Activated T-cell treated with anti-CD3 and anti-CD28 coated beads for 48 hours (primary cell): Measurements from ENCODE around the gene AMHR2.
"Not testable (repeated sequence)": the region's sequence is repeated elsewhere in the genome, so short reads cannot be mapped to it uniquely, and the experiment has no call there.

Experiments used
- DNase-seq: peaks from one replicate; pipeline ENCODE4 v3.0.0-alpha.2; 2020; ENCODE audit warnings: low read depth

Gene AMHR2

DNA sequence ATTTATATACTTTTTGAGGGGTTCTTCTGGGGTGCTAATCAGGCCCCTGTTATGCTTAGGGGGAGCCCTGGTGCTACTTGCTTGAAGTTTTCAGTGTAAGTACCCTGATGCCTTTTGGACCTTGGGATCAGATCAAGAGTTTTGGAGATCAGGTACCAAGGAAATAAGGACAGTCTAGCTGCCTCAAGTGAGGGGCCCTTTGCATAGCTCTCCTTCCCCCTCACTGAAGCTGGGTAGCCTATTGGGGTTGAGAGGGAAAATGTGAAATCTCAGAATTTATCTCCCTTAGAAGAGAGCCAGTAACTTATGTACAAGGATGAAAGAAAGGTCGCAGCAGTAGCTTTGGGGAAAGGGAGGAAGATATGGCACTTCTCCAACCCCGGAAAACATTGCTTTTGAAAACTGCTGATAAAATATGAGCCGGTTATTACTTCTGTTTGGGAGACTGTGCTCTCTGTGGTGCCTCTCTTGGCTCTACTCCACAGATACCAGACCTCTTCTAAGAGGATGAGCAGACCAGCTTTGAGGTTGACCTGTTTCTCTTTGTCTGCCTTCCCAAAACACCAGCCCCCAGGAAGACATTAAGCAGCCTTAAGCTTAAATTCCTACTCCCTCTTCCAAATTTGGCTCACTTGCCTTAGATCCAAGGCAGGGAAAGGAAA lies 8.8 kb upstream of the AMHR2 start:
- no peak for DNase-seq

DNA sequence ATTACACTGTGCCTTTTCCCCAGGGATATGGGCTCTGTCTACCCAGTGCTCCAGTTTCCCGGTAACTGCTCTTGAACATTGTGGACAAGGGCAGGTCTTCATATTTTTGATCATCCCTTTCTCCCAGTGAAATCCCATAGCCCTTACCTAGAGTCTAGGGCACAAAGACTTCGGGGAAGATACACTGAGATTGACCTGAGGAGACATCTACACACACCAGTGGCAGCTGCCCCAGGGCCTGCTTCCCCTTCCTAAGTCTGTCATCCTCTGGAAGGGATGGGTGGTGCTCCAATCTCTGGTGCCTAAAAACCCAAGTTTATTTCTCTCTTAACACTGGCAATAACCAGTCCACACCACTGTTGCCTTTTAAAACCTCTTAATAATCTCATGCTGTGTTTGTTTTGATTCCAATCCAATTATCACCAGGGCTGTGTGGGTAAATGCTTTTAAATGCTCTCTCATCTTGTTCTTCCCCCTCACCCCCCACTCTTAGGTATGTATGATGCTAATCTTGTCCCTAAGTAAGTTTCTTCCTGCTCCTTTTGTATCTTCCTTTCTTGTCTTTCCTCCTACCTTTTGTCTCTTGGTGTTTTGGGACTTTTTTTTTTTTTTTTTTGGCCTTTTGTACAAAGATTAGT lies 7.8 kb upstream of the AMHR2 start:
- DNase-seq: not testable (repeated sequence)

DNA sequence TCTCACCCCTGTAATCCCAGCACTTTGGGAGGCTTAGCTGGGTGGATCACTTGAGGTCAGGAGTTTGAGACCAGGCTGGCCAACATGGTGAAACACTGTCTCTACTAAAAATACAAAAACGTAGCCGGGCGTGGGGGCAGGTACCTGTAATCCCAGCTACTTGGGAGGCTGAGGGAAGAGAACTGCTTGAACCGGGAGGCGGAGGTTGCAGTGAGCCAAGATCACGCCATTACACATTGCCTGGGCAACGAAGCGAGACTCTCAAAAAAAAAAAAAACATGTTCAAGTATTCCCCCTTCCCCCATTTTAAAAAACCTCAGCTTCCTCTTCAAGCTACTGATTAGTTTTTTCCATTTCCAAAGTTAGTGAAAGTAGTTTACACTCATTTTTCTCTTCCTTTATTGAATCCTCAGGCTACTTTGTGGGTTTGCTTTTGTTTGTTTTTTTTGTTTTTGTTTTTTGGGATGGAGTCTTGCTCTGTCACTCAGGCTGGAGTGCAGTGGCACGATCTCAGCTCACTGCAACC lies 6.3 kb upstream of the AMHR2 start:
- not testable (repeated sequence) for DNase-seq

DNA sequence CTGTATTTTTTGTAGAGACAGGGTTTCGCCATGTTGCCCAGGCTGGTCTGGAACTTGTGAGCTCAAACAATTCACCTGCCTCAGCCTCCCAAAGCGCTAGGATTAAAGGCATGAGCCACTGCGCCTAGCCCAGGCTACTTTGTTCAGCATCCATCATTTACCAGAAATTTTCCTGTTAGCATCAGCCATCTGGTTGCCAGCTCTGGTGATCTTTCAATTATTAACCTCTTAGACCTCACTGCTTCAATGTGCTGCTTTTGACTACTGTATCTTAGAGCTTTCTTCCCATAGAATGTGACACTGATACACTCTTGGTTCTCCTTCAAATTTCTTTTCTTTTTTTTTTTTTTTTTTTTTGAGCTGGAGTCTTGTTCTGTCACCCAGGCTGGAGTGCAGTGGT lies 5.4 kb upstream of the AMHR2 start:
- no peak for DNase-seq

DNA sequence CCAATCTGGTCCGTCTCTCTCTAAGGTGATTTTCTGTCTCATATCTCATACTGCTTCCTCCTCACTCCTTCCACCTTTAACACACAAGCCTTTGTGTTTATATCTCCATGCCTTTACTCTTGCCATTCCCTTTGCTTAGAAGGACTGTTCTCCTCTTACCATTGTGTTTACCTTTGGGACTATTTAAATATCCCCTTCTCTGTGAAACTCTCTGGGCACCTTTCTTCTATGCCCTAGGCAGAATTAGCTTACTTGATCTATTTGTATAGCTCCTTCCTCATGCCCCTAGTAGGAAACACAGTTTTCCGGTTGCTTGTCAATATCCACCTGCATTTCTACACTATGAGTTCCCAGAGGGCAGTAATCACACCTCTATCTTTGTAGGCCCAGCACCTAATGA lies 3.9 kb upstream of the AMHR2 start:
- DNase-seq: no peak

DNA sequence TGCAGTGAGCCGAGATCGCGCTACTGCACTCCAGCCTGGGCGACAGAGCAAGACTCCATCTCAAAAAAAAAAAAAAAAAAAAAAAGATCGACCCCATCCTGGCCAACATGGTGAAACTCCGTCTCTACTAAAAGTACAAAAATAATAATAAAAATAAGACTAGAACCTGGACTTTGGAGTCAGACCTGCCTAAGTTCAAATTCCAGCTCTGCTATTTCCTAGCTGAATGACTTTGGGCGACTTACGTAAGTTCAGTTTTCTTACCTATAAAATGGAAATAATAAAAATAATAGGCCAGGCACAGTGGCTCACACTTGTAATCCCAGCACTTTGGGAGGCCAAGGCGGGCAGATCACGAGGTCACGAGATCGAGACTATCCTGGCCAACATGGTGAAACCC lies 1.4 kb upstream of the AMHR2 start:
- DNase-seq: not testable (repeated sequence)

DNA sequence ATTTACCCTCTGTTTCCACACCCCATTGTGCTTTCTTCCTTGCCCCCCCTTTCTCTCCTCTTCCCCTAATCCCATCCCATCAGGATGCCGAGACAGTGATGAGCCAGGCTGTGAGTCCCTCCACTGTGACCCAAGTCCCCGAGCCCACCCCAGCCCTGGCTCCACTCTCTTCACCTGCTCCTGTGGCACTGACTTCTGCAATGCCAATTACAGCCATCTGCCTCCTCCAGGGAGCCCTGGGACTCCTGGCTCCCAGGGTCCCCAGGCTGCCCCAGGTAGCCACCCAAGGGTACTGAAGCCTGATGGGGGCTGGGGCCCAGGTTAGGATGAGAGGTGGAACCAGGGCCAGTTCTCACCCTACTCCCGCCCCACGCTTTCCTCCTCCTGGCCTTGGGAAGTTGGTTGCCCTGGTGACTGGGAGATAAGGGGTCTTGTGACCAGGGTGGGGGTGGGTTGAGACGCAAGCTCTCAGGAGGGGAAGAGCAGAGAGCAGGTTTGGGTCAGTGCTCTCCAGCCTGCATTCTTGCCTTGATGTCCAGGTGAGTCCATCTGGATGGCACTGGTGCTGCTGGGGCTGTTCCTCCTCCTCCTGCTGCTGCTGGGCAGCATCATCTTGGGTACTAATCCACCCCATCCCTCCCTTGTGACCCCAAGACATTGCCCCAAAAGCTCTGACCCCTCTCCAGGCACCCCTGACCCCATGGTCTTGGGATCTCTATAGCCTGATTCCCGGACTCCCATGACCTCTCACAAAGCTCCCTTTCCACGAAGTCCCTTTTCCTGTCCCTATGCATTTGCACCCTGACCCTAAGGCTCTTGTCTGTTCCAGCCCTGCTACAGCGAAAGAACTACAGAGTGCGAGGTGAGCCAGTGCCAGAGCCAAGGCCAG lies 1.2 kb downstream of the AMHR2 start:
- no peak for DNase-seq

DNA sequence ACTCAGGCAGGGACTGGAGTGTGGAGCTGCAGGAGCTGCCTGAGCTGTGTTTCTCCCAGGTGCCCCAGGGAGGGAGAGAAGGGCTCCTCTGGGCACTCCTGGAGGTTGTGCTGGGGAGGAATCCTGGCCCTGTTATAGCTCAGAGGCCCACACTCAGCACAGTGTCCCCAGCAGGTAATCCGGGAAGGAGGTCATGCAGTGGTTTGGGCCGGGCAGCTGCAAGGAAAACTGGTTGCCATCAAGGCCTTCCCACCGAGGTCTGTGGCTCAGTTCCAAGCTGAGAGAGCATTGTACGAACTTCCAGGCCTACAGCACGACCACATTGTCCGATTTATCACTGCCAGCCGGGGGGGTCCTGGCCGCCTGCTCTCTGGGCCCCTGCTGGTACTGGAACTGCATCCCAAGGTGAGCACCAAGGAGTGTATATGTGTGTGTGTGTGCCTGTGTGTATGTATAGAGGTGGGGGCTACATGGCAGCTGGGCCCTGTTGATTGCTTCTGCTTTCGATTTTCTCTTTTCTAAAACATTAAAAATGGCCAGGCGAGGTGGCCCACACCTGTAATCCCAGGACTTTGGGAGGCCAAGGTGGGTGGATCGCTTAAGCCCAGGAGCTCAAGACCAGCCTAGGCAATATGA lies 2.0 kb downstream of the AMHR2 start:
- no peak for DNase-seq

DNA sequence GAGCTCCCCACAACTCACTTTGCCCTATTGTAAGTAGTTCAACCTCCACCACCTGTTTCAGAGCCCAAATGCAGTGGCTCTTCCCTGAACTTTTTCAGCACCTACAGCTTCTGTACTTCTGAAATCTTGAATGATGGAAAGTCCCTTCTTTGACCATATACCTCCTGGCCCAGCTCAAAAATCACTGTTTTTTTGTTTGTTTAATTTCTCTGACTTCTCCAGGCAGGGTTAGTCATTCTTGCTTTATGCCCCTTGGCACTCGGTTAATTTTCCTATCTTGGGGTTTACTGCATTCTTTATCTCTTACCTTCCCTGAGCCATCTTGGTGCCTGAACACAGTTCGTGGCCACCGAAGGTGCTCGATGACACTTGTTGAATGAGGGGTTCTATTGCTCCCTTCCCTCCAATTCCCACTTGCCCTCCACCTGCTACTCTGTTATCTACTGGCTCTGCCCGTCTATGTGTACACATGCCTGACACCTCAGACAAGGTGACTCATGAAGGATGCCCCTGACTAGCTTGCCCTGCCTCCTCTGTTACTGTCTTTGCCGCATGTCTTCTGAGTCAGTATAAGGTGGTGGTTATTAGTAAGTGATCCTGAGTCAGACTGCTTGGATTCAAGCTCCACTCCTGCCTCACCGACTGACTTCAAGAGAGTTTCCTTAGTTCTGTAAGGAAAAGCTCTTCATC lies 4.4 kb downstream of the AMHR2 start:
- peak; percentile 31 for DNase-seq

DNA sequence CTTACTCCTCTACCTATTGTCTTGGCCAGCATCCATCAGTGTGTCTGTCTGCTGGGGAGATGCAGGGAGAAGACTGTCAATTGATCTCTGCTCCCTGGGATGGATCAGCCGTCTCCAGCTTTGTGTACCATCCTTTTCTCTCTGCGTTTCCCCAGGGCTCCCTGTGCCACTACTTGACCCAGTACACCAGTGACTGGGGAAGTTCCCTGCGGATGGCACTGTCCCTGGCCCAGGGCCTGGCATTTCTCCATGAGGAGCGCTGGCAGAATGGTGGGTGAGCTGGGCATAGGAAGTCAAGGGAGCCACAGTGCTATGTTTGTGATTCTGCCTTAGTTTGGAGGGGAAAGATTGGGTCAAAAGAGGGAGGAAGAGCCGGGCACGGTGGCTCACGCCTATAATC lies 5.1 kb downstream of the AMHR2 start:
- no peak for DNase-seq

DNA sequence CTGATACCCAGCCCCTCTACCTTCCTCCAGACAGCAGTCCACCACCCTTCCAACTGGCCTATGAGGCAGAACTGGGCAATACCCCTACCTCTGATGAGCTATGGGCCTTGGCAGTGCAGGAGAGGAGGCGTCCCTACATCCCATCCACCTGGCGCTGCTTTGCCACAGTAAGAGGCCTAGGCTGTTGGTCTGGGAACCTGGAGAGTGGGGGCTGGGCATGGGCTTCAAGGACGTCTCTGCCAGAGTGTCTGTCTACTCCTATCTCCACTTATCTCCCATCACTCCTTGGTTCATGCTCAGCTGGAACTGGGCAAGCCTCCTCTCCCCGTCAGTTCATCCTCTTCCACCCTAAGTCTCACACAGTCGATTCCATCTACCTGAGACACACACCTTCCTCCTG lies 6.5 kb downstream of the AMHR2 start:
- DNase-seq: no peak

DNA sequence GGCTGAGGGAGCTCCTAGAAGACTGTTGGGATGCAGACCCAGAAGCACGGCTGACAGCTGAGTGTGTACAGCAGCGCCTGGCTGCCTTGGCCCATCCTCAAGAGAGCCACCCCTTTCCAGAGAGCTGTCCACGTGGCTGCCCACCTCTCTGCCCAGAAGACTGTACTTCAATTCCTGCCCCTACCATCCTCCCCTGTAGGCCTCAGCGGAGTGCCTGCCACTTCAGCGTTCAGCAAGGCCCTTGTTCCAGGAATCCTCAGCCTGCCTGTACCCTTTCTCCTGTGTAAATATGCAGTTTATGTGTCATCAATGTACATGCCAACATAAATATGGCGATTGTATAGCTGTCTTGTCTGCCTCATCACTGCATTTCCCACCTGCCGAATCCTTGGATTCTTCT lies 7.5 kb downstream of the AMHR2 start:
- no peak for DNase-seq

DNA sequence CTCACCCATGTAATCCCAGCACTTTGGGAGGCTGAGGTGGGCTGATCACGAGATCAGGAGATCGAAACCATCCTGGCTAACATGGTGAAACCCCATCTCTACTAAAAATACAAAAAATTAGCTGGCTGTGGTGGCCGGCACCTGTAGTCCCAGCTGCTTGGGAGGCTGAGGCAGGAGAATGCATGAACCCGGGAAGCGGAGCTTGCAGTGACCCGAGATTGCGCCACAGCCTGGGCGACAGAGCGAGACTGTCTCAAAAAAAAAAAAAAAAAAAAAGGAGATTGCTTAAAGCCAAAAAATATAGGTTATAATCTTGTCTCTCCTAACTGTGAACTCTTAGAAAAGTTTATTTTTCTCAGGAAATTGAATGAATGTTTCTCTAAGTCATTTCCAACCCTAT lies 11.7 kb downstream of the AMHR2 start:
- DNase-seq: not testable (repeated sequence)

DNA sequence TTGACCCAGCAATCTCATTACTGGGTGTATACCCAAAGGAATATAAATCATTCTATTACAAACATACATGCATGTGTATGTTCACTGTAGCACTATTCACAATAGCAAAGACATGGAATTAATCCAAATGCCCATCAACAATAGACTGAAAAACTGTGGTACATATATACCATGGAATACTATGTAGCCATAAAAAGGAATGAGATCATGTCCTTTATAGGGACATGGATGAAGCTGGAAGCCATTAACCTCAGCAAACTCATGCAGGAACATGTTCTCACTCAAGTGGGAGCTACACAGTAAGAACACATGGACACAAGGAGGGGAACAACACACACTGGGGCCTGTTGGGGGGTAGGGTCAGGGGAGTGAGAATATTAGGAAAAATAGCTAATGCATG lies 15.9 kb downstream of the AMHR2 start:
- not testable (repeated sequence) for DNase-seq

DNA sequence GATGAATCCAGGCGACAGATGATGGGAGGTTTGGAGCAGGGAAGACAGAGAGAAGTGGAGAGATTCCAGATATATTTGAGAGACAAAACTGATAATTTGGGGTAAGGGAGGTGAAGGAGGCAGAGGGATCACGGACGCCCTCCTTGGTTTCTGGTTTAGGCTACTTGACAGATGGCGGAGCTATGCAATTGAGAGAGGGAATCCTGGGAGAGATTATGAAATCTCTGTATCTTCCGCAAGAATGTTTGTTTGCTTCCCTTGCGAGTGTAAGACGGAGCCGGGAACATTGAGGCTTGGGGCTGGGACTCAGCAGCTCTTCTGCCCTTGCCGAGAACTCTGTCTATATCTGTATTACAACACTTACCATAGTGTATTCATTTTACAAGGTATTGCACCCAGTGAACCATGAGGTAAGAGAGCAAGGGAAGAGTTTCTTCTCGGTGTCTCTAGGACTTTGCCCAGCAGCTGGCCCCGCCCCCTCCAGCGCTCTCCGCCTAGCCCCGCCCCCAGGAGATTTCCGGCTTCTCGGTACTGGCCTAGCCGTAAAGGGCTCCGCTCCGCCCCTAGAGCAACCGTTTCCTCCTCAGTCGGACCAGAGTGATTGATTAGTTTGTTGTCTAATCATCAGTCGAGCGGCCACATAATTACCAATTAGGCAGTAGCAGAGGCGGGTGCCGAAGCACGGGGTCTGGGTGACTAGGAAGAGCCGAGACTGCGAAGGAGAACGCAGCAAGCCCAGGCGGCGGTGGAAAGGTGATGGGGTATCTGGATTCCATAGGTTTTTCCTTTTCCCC lies 17.6 kb downstream of the AMHR2 start, which contains the start of gene PRR13:
Gene PRR13 (plus strand): TSS at position 695 of the 794 bp plus-strand sequence. CDS start 981 bp downstream, outside the sequence.
- DNase-seq: peak; percentile 98

DNA sequence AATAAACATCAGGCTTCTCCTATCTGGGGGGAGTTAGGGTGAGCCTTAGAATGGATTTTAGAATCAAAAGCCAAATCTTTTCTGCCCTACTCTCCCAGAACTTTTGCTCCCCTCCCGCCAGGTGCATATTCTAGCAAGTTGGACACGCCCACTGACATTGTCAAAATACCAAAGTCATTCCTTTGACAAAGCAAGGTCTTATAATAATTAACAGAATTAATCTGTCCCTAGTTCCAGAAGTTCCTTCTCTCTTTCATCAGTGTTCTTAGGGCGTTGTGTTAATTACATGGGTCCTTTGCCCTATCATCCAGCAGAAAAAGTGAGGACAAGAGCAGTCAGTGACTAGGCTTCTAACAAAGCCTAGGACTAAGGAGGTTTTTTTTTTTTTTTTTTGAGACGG lies 20.3 kb downstream of the AMHR2 start:
- DNase-seq: no peak

DNA sequence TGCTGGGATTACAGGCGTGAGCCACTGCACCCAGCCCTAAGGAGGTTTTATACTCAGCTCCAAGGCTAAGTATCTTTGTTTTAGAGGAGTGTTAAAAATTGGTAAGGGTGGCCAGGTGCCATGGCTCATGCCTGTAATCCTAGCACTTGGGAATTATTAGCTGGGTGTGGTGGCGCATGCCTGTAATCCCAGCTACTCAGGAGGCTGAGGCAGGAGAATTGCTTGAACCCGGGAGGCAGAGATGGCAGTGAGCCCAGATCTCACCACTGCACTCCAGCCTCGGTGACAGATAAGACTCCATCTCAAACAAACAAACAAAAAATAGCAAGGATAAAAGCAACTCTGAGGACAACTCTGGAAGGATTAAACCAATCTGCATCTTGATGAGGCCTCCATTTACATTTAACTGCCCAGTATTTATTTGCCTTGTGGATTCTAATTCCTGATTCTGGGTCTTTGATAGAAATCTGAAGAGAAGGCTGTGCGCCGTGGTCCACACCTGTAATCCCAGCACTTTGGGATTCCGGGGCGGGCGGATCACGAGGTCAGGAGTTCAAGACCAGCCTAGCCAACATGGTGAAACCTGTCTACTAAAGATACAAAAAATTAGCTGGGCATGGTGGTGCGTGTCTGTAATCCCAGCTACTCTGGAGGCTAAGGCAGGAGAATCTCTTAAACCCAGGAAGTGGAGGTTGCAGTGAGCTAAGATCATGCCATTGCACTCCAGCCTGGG lies 21.1 kb downstream of the AMHR2 start:
- DNase-seq: not testable (repeated sequence)

DNA sequence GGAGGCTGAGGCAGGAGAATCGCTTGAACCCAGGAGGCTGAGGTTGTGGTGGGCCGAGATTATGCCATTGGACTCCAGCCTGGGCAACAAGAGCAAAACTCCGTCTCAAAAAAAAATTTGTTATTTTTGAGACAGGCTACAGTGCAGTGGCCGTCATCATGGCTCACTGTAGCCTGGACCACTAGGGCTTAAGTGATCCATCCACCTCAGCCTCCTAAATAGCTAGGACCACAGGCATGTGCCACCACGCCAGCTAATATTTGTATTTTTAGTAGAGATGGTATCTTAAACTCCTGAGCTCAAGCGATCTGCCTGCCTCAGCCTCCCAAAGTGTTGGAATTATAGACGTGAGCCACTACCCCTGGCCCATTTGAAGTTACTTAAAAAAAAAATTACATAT lies 27.3 kb downstream of the AMHR2 start:
- no peak for DNase-seq

DNA sequence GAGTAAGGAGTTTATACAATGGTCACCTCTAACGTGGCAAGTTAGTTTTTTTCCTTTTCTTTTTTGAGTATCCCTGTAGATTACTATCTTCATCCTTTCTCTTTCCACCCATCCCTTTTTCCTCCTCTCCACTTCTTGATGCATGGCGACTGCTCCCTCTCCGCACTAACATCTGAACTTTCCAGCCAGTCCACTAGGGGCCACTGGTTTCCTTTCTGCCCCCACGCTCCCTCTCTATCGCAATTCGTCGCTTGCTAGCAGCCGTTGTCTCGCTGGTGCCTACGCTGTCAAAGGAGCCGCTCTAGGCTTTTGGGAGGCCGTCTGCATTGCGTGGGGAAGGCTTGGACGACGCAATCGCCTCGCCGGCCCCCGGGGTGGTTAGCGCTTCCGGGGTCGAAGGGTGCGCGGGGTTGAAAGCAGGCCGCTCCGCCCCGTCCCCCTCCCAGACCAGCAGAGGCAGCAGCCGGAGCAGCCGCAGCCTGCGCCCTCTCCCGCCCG lies 28.1 kb downstream of the AMHR2 start, which contains the start of gene PCBP2:
Gene PCBP2 (plus strand): TSS at position 442 of the 498 bp plus-strand sequence. CDS start 2,699 bp downstream, outside the sequence.
- peak; percentile 97 for DNase-seq
